GM10266 (cell line): ENCODE data around the gene LMO7.
"Not testable (repeated sequence)": the region's sequence is repeated elsewhere in the genome, so short reads cannot be mapped to it uniquely, and the experiment has no call there.

Experiments used
- DNase-seq: peaks from one replicate; pipeline ENCODE4 v3.0.0; 2012; ENCODE audit errors: extremely low spot score
- TF ChIP-seq, protein P1 (sequence below): IDR thresholded peaks from 2 replicates; pipeline ENCODE4 v1.5.1; 2012; ENCODE audit warnings: mild to moderate bottlenecking, low read depth; ENCODE audit not compliant: control insufficient read depth, insufficient read depth; ENCODE audit errors: missing control alignments

Gene LMO7

DNA sequence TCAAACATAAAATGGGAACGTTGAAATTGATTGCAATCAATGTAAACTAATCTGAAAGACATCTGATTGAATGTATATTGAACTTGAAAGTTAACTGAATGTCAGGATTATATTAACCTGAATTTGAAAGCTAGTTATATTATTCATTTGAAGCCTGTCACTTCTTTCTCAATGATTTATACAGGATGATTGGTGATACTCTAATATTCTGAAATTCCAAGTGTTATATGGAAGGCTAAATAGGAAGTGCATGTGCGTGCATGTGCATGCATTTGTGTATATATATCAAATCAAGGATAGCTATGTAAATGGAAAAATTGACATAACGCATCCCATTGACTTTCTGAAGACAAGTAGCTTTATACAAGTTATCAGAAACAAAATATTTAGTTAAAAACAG is 143.3 kb downstream of the LMO7 start:
- DNase-seq, result no peak
- TF ChIP-seq, protein P1, sequence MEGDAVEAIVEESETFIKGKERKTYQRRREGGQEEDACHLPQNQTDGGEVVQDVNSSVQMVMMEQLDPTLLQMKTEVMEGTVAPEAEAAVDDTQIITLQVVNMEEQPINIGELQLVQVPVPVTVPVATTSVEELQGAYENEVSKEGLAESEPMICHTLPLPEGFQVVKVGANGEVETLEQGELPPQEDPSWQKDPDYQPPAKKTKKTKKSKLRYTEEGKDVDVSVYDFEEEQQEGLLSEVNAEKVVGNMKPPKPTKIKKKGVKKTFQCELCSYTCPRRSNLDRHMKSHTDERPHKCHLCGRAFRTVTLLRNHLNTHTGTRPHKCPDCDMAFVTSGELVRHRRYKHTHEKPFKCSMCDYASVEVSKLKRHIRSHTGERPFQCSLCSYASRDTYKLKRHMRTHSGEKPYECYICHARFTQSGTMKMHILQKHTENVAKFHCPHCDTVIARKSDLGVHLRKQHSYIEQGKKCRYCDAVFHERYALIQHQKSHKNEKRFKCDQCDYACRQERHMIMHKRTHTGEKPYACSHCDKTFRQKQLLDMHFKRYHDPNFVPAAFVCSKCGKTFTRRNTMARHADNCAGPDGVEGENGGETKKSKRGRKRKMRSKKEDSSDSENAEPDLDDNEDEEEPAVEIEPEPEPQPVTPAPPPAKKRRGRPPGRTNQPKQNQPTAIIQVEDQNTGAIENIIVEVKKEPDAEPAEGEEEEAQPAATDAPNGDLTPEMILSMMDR, result no peak

DNA sequence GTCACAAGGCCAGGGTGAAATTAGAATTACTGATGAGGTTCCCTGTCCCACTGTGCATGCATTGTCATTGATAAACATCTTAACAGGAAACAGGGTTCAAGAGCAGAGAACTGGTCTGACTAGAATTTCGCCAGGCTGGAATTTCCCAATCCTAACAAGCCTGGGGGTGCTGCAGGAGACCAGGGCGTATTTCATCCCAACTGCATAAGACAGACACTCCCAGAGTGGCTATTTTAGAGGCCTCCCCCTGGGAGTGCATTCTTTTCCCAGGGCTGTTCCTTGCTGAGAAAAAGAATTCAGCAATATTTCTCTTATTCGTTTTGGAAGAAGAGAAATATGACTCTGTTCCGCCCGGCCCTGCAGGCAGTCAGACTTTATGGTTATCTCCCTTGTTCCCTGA is 144.0 kb downstream of the LMO7 start:
- DNase-seq, result not testable (repeated sequence)

DNA sequence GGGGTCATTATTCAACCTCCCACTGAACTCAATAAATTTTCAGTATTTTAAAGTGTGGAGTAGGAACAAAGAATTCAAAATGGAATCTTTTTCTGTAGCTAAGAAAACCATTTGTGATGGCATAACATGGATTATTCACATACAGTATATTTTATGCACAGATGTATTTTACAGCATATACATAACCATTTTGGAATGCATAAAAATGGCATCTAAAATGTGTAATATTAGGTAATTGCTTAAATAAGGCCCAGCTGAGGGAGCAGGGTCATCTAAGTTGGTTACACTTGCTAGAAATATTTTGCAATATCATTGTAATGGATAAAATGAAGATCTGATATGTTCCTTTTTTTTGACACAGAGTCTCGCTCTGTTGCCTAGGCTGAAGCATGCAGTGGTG is 146.9 kb downstream of the LMO7 start:
- DNase-seq, result no peak
- TF ChIP-seq, protein P1, result no peak

DNA sequence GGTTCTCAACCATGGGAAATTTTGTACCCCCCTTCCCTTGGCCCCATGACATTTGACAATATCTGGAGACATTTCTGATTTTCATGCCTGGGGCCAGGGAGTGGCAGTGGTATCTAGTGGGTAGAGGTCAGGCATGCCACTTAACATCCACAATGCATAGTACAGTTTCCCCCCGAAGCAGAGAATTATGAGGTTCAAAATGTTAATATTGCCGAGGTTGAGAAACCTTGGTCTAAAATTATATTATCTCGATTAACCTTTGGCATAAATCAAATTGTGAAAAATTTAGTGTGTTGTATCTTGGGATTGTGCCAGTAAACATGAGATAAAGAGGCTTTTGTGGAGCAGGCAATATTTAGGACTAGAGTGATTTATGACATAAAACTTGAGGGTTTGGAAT is 147.9 kb downstream of the LMO7 start:
- TF ChIP-seq, protein P1, result no peak
- no peak for DNase-seq

DNA sequence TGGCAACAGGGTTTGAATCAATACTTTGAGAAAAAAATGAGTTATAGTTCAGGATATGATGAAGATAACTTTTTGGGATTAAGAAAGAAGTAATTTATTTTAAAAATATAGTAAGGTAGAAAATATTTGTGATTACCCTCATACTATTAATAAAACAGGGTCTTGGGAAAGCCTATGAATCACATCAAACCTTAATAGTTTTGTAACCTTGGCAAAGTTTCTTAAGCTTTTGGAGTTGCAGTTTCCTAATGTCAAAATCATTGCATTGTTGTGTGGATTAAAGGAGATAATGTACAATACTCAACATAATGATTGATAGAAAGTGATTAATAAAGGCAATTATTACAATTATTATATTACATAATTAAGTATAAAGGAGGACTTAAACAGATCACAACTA is 149.0 kb downstream of the LMO7 start:
- DNase-seq, result no peak
- TF ChIP-seq, protein P1, result no peak

DNA sequence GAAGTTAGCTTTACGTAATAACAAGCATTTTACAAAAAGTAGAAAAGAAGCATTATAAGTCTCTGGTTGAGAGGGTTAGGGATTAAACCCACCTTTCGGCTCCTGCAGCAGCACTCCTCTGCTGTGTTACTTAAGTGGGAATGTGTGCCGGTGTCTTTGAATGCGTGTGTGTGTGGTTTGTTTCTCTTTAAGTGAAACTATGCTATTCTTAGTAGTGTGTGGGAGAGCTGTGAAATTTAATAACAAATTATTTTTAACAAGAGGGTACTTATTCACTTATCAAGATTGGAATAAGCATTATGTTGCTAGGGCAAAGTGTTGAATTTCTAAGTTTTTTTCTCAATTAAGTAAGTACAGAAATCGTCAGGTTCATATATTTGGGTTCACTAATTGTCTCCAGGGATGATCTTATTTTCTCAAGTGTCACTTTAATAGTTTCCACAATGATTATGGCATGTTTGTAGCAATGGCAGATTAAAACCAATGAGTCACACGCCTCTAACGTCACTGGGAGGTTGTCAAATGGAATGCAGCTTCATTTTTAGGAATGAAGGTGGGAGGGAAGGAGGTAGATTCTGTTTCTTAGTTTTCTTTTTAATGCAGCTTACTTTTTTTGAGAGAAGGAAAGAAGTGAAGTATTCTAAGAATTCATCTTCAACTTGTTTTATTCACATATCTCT is 151.3 kb downstream of the LMO7 start:
- DNase-seq, result no peak
- TF ChIP-seq, protein P1, result no peak

DNA sequence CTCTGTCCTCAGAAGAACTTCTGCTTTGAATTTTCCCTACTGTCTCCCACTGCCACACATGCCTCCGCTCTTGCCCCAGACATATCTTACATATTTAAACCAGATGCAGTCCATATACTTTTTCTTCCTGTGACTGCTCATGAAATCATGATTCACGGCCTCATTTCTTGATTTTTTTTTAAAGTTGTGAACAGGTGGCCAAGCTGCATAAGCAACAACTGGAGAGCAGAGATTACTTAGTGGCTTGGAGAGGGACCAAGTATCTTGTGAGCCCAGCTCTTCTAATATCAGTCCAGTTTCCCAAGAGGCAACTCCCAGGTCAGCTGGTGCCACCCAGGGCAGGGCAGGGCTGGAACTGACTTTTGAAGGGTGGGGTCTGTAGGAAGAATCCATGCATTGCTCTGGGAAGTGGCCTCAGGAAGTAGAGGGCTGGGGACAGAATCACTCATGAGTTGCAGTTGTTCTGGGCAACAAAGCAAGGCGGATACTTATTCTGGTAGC is 152.4 kb downstream of the LMO7 start:
- no peak for DNase-seq
- TF ChIP-seq, protein P1, result no peak
